Measurements from ENCODE around the gene ARHGEF19. TPM values are rescaled to one million over a fixed set of nuclear protein-coding genes. Genes with fewer than 3 reads are reported as not detected.
A peak's percentile ranks its signal among the peaks of the same experiment; 100 is the strongest.

ARHGEF19 gene
- total and polyA plus RNA-seq, 2 of the 4 experiments (the other 2 are of a cell fraction): 4.5 to 16.8 TPM

DNA sequence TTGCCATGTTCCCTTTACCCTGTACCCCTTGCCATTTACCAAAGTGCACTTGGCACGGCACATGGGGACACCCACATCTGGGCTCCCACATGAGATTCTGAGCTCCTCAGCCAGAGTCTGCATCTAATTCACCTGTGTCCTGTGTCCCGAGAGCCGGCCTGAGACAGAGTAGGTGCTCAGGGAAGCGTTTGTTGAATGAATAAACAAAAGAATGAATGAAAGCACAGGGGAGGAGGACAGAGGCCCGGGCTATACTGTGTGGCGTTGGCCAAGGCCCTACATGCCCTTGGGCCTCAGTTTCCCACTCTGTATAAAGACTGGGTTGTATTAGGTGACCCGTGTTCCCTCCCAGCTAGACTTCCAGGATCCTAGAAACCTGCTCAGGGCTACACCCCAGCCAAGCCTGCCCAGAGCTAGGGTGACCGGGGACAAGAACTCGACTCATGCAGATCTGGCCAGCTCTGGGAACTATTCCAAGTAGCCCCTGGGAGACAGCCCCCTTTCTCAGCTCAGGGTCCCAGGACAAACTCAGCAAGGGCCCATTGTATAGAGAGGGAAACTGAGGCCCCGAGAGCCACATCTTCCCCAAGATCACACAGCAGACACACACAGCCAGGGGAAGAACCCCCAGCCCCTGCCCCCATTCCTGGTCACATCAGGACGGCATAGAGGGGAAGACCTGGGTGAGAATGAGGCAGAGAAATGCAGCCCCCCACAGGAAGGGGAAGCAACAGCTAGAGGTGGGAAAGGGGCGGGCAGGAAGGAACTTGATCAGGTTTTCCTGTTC, 62.6 kb downstream of the ARHGEF19 start (continued):
- no peak for TF ChIP-seq RAD21 (IDR thresholded peaks at IDR 0.05; ENCODE audit: low read length)

DNA sequence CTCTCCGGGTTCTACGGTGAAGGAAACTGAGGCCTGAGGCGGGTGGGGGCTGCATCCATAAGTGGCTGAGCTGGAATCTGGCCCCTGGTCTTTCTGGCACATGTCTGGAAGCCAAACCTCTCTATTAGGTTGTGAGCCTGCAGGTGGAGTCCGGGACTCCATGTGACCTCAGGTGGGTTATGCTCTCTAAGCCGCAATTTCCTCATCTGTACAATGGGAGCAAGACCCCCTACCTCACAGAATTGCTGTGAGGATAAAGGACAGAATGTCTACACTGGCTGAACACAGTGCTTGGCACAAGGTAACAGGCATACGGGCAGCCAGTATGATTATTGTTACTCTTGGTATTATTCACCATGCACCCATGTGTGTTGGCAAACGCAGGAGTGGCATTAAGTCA, 63.3 kb downstream of the ARHGEF19 start:
- Histone ChIP-seq H3K9me1 (ENCODE audit: insufficient read depth, low read length) (peaks cover 32% of the 10 kb centered on the region), H2AK9ac (replicated peaks; ENCODE audit: low read depth, low read length, poor library complexity) (peak overlapping the region; percentile 5), H4K91ac (ENCODE audit: insufficient read depth, low read depth, low read length) (no peak overlapping the region), H2BK20ac (ENCODE audit: low read depth, low read length) (no peak overlapping the region), H3K14ac (replicated peaks; ENCODE audit: low read depth, low read length) (no peak overlapping the region), H3K9ac (ENCODE audit: low read depth, low read length) (no peak overlapping the region), H3K56ac (ENCODE audit: extremely low read depth, insufficient read depth, low read length) (no peak overlapping the region), H3K27me3 (ENCODE audit: control insufficient read depth, insufficient read depth, low read length) (no peaks in the 10 kb centered on the region), H2AK5ac (ENCODE audit: low read depth, low read length) (no peak overlapping the region), H3K4me1 (ENCODE audit: control insufficient read depth, insufficient read depth, low read length) (peaks cover 61% of the 10 kb centered on the region), H3K18ac (ENCODE audit: low read depth, low read length) (no peak overlapping the region), H3K4ac (ENCODE audit: low read depth, low read length) (peak overlapping the region; percentile 17; the same call in 1 of the 2 replicates), H3K4me3 (ENCODE audit: insufficient read depth, low read depth, low read length) (no peak overlapping the region), H3K36me3 (ENCODE audit: control insufficient read depth, insufficient read depth, low read length) (peaks cover 52% of the 10 kb centered on the region), H4K8ac (ENCODE audit: low read depth in 2 of 2, low read length in 2 of 2) (no peak overlapping the region), H2AFZ (replicated peaks; ENCODE audit: low read length, poor library complexity) (no peak overlapping the region), H3K4me2 (ENCODE audit: low read depth, low read length) (no peak overlapping the region), H2BK120ac (ENCODE audit: low read depth, low read length) (no peak overlapping the region), H3K23ac (ENCODE audit: low read depth, low read length) (no peak overlapping the region), H3K27ac (ENCODE audit: insufficient read depth, low read length) (no peak overlapping the region), H4K5ac (ENCODE audit: low read depth, low read length) (no peak overlapping the region), H2BK5ac (ENCODE audit: low read depth, low read length, poor library complexity, severe bottlenecking) (no peak overlapping the region), H3K79me1 (ENCODE audit: low read depth in 1 of 2, low read length in 2 of 2) (peaks cover 17 to 88% of the 10 kb centered on the region in 2 experiments; a peak in 3 of 4 replicates), H4K20me1 (ENCODE audit: insufficient read depth, low read length) (peaks cover 16% of the 10 kb centered on the region), H3K9me3 (ENCODE audit: control insufficient read depth, insufficient read depth, low read length) (no peaks in the 10 kb centered on the region), H2BK15ac (ENCODE audit: low read depth, low read length) (no peak overlapping the region)
- ATAC-seq (ENCODE audit: low read depth) (no peak), DNase-seq (no peak)
- 96% methylated on average over 3 of the region's 7 CpGs; no CpG with 5 or more reads in 1 of the 2 experiments for WGBS, 2 experiments (ENCODE audit: extremely low coverage in 2 of 2, insufficient read length in 1 of 2)
- no TSS peak for BruUV-seq (replicated peaks)
- in situ Hi-C loops (cut with MboI; ENCODE audit: low sequenced_read_pairs): no loop called here
- ChIA-PET POLR2A (ENCODE audit: unreplicated experiment) (no interaction called here), CTCF (no interaction called here)
- dilution Hi-C loops (cut with HindIII; ENCODE audit: low sequenced_read_pairs, unreplicated experiment): no loop called here
- intact Hi-C loops (cut with micrococcal nuclease): no loop called here
- TF ChIP-seq MAZ (IDR thresholded peaks at IDR 0.05; ENCODE audit: borderline replicate concordance, low read depth, low read length): no peak
- TF ChIP-seq POLR2A (IDR thresholded peaks at IDR 0.05; ENCODE audit: low read depth, low read length): no peak
- no peak for TF ChIP-seq BHLHE40 (IDR thresholded peaks at IDR 0.05; ENCODE audit: low read depth, low read length)
- no peak for TF ChIP-seq CHD1 (IDR thresholded peaks at IDR 0.05; ENCODE audit: low read depth, low read length)
- no peak for TF ChIP-seq CEBPB (IDR thresholded peaks at IDR 0.05; ENCODE audit: low read depth, low read length)
